Neuronal stem cell (in vitro differentiated cells): Measurements from ENCODE around the gene PRMT9.
A peak's percentile ranks its signal among the peaks of the same experiment; 100 is the strongest.

Experiments used
- DNase-seq: peaks from one replicate; pipeline ENCODE4 v3.0.0-alpha.2; 2013; ENCODE audit warnings: low spot score
- H2AFZ ChIP-seq: one replicate; pipeline ENCODE4 v1.6.1; 2013; ENCODE audit warnings: mild to moderate bottlenecking, low read length, inconsistent platforms
- H2AK5ac ChIP-seq: 2 replicates; pipeline ENCODE4 v1.6.1; 2013; ENCODE audit warnings: low read depth, mild to moderate bottlenecking, inconsistent platforms, low read length, moderate library complexity, mixed read lengths
- H2BK120ac ChIP-seq: 2 replicates; pipeline ENCODE4 v1.6.1; 2013; ENCODE audit warnings: low read depth, mild to moderate bottlenecking, inconsistent platforms, low read length, moderate library complexity, mixed read lengths
- H2BK12ac ChIP-seq: one replicate; pipeline ENCODE4 v1.6.1; 2013; ENCODE audit warnings: low read length, inconsistent platforms
- H2BK15ac ChIP-seq: 2 replicates; pipeline ENCODE4 v1.6.1; 2013; ENCODE audit warnings: mild to moderate bottlenecking, low read length, inconsistent platforms, mixed read lengths
- H2BK5ac ChIP-seq: one replicate; pipeline ENCODE4 v1.6.1; 2013; ENCODE audit warnings: inconsistent platforms, mild to moderate bottlenecking, low read length, moderate library complexity
- H3K14ac ChIP-seq: one replicate; pipeline ENCODE4 v1.6.1; 2013; ENCODE audit warnings: low read length, inconsistent platforms
- H3K18ac ChIP-seq: 2 replicates; pipeline ENCODE4 v1.6.1; 2013; ENCODE audit warnings: low read length, inconsistent platforms
- H3K23ac ChIP-seq: 2 replicates; pipeline ENCODE4 v1.6.1; 2013; ENCODE audit warnings: low read depth, mild to moderate bottlenecking, mixed read lengths, low read length, inconsistent platforms; ENCODE audit not compliant: poor library complexity
- H3K27ac ChIP-seq: replicated peaks from 3 replicates; pipeline ENCODE4 v1.5.1; 2013; ENCODE audit warnings: low read length, inconsistent platforms
- H3K27me3 ChIP-seq, 3 experiments: 2 replicates each; pipeline ENCODE4 v1.6.1; 2013; ENCODE audit warnings: low read length in 3 of 3, mild to moderate bottlenecking in 2 of 3, inconsistent platforms in 1 of 3, low read depth in 1 of 3, mixed read lengths in 1 of 3, moderate library complexity in 1 of 3; ENCODE audit not compliant: control insufficient read depth in 3 of 3, insufficient read depth in 3 of 3
- H3K36me3 ChIP-seq, 2 donors: replicated peaks in 1 of 2; 2 replicates each; pipeline ENCODE4 v1.6.1; 2013; ENCODE audit warnings: low read length in 2 of 2; ENCODE audit not compliant: control insufficient read depth in 2 of 2, insufficient read depth in 2 of 2
- H3K4ac ChIP-seq: 2 replicates; pipeline ENCODE4 v1.6.1; 2013; ENCODE audit warnings: inconsistent platforms, mild to moderate bottlenecking, low read length, moderate library complexity
- H3K4me1 ChIP-seq, 2 donors: 1 replicate in 1 of 2; 2 replicates in 1 of 2; pipeline ENCODE4 v1.6.1; 2013; ENCODE audit warnings: low read length in 2 of 2, low read depth in 1 of 2; ENCODE audit not compliant: control insufficient read depth in 2 of 2, insufficient read depth in 1 of 2
- H3K4me2 ChIP-seq: one replicate; pipeline ENCODE4 v1.6.1; 2013; ENCODE audit warnings: mild to moderate bottlenecking, low read length, inconsistent platforms; ENCODE audit not compliant: insufficient read depth, poor library complexity, severe bottlenecking
- H3K4me3 ChIP-seq, 2 donors: 2 replicates each; pipeline ENCODE4 v1.5.1; 2013; ENCODE audit warnings: low read length in 2 of 2, mild to moderate bottlenecking in 2 of 2, inconsistent platforms in 1 of 2, moderate library complexity in 1 of 2
- H3K79me1 ChIP-seq: one replicate; pipeline ENCODE4 v1.6.1; 2013; ENCODE audit warnings: low read depth, mild to moderate bottlenecking, inconsistent platforms, low read length, moderate library complexity
- H3K9ac ChIP-seq: one replicate; pipeline ENCODE4 v1.6.1; 2013; ENCODE audit warnings: mild to moderate bottlenecking, low read depth, low read length, inconsistent platforms; ENCODE audit not compliant: poor library complexity
- H3K9me3 ChIP-seq, 2 donors: replicated peaks in 1 of 2; 2 replicates each; pipeline versions ENCODE3 to v1.6.1; 2013; ENCODE audit warnings: low read length in 2 of 2, mild to moderate bottlenecking in 2 of 2, inconsistent platforms in 1 of 2, low read depth in 1 of 2, mixed read lengths in 1 of 2, moderate library complexity in 1 of 2; ENCODE audit not compliant: control insufficient read depth in 2 of 2, insufficient read depth in 1 of 2
- H4K8ac ChIP-seq: one replicate; pipeline ENCODE4 v1.6.1; 2013; ENCODE audit warnings: low read depth, mild to moderate bottlenecking, inconsistent platforms, low read length, moderate library complexity
- H4K91ac ChIP-seq: one replicate; pipeline ENCODE4 v1.6.1; 2013; ENCODE audit warnings: low read length, low read depth, mild to moderate bottlenecking, inconsistent platforms; ENCODE audit not compliant: poor library complexity
- WGBS, 2 donors: extraction: QIAGEN DNeasy Blood & Tissue Kit; methylation state at CpG; one replicate each; pipeline ENCODE4 v1.1.7; 2013; ENCODE audit warnings: missing lambda C conversion rate in 2 of 2, mixed read lengths in 1 of 2; ENCODE audit not compliant: insufficient read length in 2 of 2, insufficient replicate concordance in 1 of 2; ENCODE audit errors: extremely low coverage in 2 of 2; 5-methylcytosine and 5-hydroxymethylcytosine counted together

PRMT9 gene

GRCh38 chr4:147617173-147617840 lies 66.7 kb downstream of the PRMT9 start, which contains the start of gene TMEM184C:
TMEM184C (plus strand) TSS chr4:147617397; CDS start chr4:147617957, 560 bp downstream.
- Histone ChIP-seq H3K9ac (peak within 1 kb of the TSS; percentile 95), H2BK5ac (no peak within 1 kb of the TSS), H2BK120ac (no peak within 1 kb of the TSS), H2AK5ac (peak within 1 kb of the TSS; percentile 57), H3K27ac (peak within 1 kb of the TSS; percentile 49), H4K8ac (peak within 1 kb of the TSS; percentile 87), H3K27me3 (no peaks in the 10 kb centered on the region), H2AFZ (peak within 1 kb of the TSS; percentile 94), H2BK15ac (no peak within 1 kb of the TSS), H3K4me3 (peak within 1 kb of the TSS; percentile 81 to 95), H3K4me2 (peak within 1 kb of the TSS; percentile 84), H3K36me3 (peaks cover 2 to 26% of the 10 kb centered on the region in 2 donors), H2BK12ac (no peak within 1 kb of the TSS), H3K14ac (peak within 1 kb of the TSS; percentile 83), H3K79me1 (peaks cover 6% of the 10 kb centered on the region), H3K9me3 (no peaks in the 10 kb centered on the region), H3K23ac (peak within 1 kb of the TSS; percentile 52), H3K18ac (peak within 1 kb of the TSS; percentile 87), H4K91ac (no peak within 1 kb of the TSS), H3K4ac (no peak within 1 kb of the TSS), H3K4me1 (peaks cover 0 to 4% of the 10 kb centered on the region in 2 donors)
- no CpG with 5 or more reads among the region's 37 CpGs for WGBS, 2 donors
- peak; percentile 94 for DNase-seq

GRCh38 chr4:147616849-147617172 lies 67.2 kb downstream of the PRMT9 start:
- no peak overlapping the region for H4K8ac ChIP-seq
- H3K4me2 ChIP-seq: peak overlapping the region; percentile 84
- no peak overlapping the region for H3K23ac ChIP-seq
- peak overlapping the region; percentile 81 to 84 for H3K4me3 ChIP-seq
- no peak overlapping the region for H2BK120ac ChIP-seq
- peaks cover 2 to 23% of the 10 kb centered on the region in 2 donors for H3K36me3 ChIP-seq
- no CpG with 5 or more reads among the region's 6 CpGs for WGBS, 2 donors
- no peak overlapping the region for H3K18ac ChIP-seq
- no peaks in the 10 kb centered on the region for H3K27me3 ChIP-seq
- H2AK5ac ChIP-seq: no peak overlapping the region
- H2AFZ ChIP-seq: peak overlapping the region; percentile 94
- no peak overlapping the region for H2BK15ac ChIP-seq
- H2BK12ac ChIP-seq: no peak overlapping the region
- H3K4me1 ChIP-seq: peaks cover 0 to 4% of the 10 kb centered on the region in 2 donors
- no peaks in the 10 kb centered on the region for H3K9me3 ChIP-seq
- H4K91ac ChIP-seq: no peak overlapping the region
- H3K79me1 ChIP-seq: peaks cover 6% of the 10 kb centered on the region
- H3K9ac ChIP-seq: no peak overlapping the region
- no peak overlapping the region for H3K4ac ChIP-seq
- no peak overlapping the region for H3K27ac ChIP-seq
- no peak overlapping the region for H3K14ac ChIP-seq
- no peak overlapping the region for H2BK5ac ChIP-seq
- no peak for DNase-seq

GRCh38 chr4:147610686-147611085 lies 73.3 kb downstream of the PRMT9 start:
- no peak overlapping the region for H4K91ac ChIP-seq
- H2BK5ac ChIP-seq: no peak overlapping the region

GRCh38 chr4:147607471-147607870 lies 76.5 kb downstream of the PRMT9 start:
- Histone ChIP-seq H4K8ac (no peak overlapping the region), H3K4me3 (no peak overlapping the region), H2BK12ac (no peak overlapping the region), H3K36me3 (no peaks in the 10 kb centered on the region), H3K4me1 (peaks cover 1 to 8% of the 10 kb centered on the region in 2 donors), H3K27me3 (no peaks in the 10 kb centered on the region), H3K4me2 (no peak overlapping the region), H2AFZ (no peak overlapping the region), H2BK120ac (no peak overlapping the region), H3K18ac (no peak overlapping the region), H3K14ac (no peak overlapping the region), H3K23ac (no peak overlapping the region), H2AK5ac (no peak overlapping the region), H3K9ac (no peak overlapping the region), H2BK5ac (no peak overlapping the region), H2BK15ac (no peak overlapping the region), H3K9me3 (no peaks in the 10 kb centered on the region), H4K91ac (no peak overlapping the region), H3K27ac (no peak overlapping the region), H3K79me1 (no peaks in the 10 kb centered on the region), H3K4ac (no peak overlapping the region)
- WGBS, 2 donors: no CpG with 5 or more reads among the region's 1 CpG
- no peak for DNase-seq

More at GRCh38 chr4:147610686-147611085, 73.3 kb downstream of the PRMT9 start:
- Histone ChIP-seq H2AFZ (no peak overlapping the region), H3K27me3 (no peaks in the 10 kb centered on the region), H2BK15ac (no peak overlapping the region), H3K79me1 (no peaks in the 10 kb centered on the region), H3K9me3 (no peaks in the 10 kb centered on the region), H3K23ac (no peak overlapping the region), H3K4me2 (no peak overlapping the region), H3K14ac (no peak overlapping the region), H4K8ac (no peak overlapping the region), H3K4me1 (peaks cover under 1 to 4% of the 10 kb centered on the region in 2 donors), H2BK120ac (no peak overlapping the region), H3K27ac (no peak overlapping the region), H3K9ac (no peak overlapping the region), H3K36me3 (no peaks in the 10 kb centered on the region), H3K4me3 (no peak overlapping the region), H3K4ac (no peak overlapping the region), H3K18ac (no peak overlapping the region), H2BK12ac (no peak overlapping the region), H2AK5ac (no peak overlapping the region)
- no CpG with 5 or more reads among the region's 1 CpG for WGBS, 2 donors
- DNase-seq: no peak
